GM23338 (cell line): Measurements from ENCODE around the gene RASA3. TPM values are rescaled to one million over a fixed set of nuclear protein-coding genes. Genes with fewer than 3 reads are reported as not detected.

ENCODE experiments used
- ATAC-seq: fragments of 200-7000 bp; cut with Tn5 transposase; 3 replicates; pipeline ENCODE4 v1.9.1; 2020
- DNase-seq: peaks from one replicate; pipeline ENCODE4 v3.0.0-alpha.2; 2015; ENCODE audit warnings: low spot score
- H2AFZ ChIP-seq: fragments of 200-600 bp; sonication (generic); 2 replicates; pipeline ENCODE4 v1.8.0; 2016; ENCODE audit warnings: antibody characterized with exemption, mild to moderate bottlenecking, moderate library complexity
- H3F3A ChIP-seq: fragments of 200-600 bp; sonication (generic); replicated peaks from 2 replicates; pipeline ENCODE4 v1.8.0; 2017; ENCODE audit warnings: antibody characterized with exemption, mixed run types, low read depth
- H3K27ac ChIP-seq: fragments of 200-600 bp; sonication (generic); 2 replicates; pipeline ENCODE4 v1.6.1; 2016; ENCODE audit warnings: low read depth
- H3K27me3 ChIP-seq: fragments of 200-600 bp; sonication (generic); 2 replicates; pipeline ENCODE4 v1.8.0; 2016; ENCODE audit warnings: mild to moderate bottlenecking, mixed run types, moderate library complexity; ENCODE audit not compliant: insufficient read depth
- H3K36me3 ChIP-seq: fragments of 200-600 bp; sonication (generic); 2 replicates; pipeline ENCODE4 v1.8.0; 2016; ENCODE audit warnings: mild to moderate bottlenecking; ENCODE audit not compliant: insufficient read depth
- H3K4me1 ChIP-seq: fragments of 200-600 bp; sonication (generic); 2 replicates; pipeline ENCODE4 v1.8.0; 2016; ENCODE audit warnings: mild to moderate bottlenecking, moderate library complexity; ENCODE audit not compliant: insufficient read depth
- H3K4me2 ChIP-seq: fragments of 200-600 bp; sonication (generic); 2 replicates; pipeline ENCODE4 v1.7.1; 2017; ENCODE audit warnings: mixed run types
- H3K4me3 ChIP-seq: fragments of 200-600 bp; sonication (generic); 2 replicates; pipeline ENCODE4 v1.6.1; 2016; ENCODE audit warnings: mixed run types
- H3K79me2 ChIP-seq: fragments of 200-600 bp; sonication (generic); replicated peaks from 2 replicates; pipeline ENCODE4 v1.8.0; 2017; ENCODE audit warnings: mild to moderate bottlenecking; ENCODE audit not compliant: insufficient read depth
- H3K9me2 ChIP-seq: fragments of 200-600 bp; sonication (generic); 2 replicates; pipeline ENCODE4 v1.8.0; 2017; ENCODE audit not compliant: insufficient read depth
- H4K20me1 ChIP-seq: fragments of 200-600 bp; sonication (generic); replicated peaks from 2 replicates; pipeline ENCODE4 v1.8.0; 2017; ENCODE audit warnings: mild to moderate bottlenecking; ENCODE audit not compliant: insufficient read depth
- H3K27ac Mint-ChIP-seq: 2 replicates; pipeline ENCODE4 v1.8.0; 2020; ENCODE audit warnings: inconsistent platforms, mild to moderate bottlenecking, moderate library complexity, mixed read lengths
- H3K27me3 Mint-ChIP-seq: 3 replicates; pipeline ENCODE4 v1.8.0; 2022; ENCODE audit warnings: low read depth, mild to moderate bottlenecking, moderate library complexity, mixed read lengths, inconsistent platforms; ENCODE audit not compliant: insufficient read depth, poor library complexity
- H3K36me3 Mint-ChIP-seq: 3 replicates; pipeline ENCODE4 v1.8.0; 2021; ENCODE audit warnings: low read depth, mild to moderate bottlenecking, inconsistent platforms, moderate library complexity, mixed read lengths
- H3K4me1 Mint-ChIP-seq: 3 replicates; pipeline ENCODE4 v1.8.0; 2020; ENCODE audit warnings: mild to moderate bottlenecking, inconsistent platforms, mixed read lengths
- H3K4me3 Mint-ChIP-seq: 3 replicates; pipeline ENCODE4 v1.8.0; 2021; ENCODE audit warnings: moderate library complexity, mild to moderate bottlenecking, inconsistent platforms, mixed read lengths
- H3K9me3 Mint-ChIP-seq: 3 replicates; pipeline ENCODE4 v1.8.0; 2020; ENCODE audit warnings: moderate library complexity, mild to moderate bottlenecking, inconsistent platforms, mixed read lengths
- CREB1 ChIP-seq: fragments of 250-450 bp; sonication (Bioruptor Pico); IDR thresholded peaks from 2 replicates; pipeline ENCODE4 v1.5.0; 2020; ENCODE audit warnings: low read depth, mild to moderate bottlenecking, moderate library complexity
- EZH2phosphoT487 ChIP-seq: fragments of 200-600 bp; sonication (generic); IDR thresholded peaks from one replicate; pipeline ENCODE4 v1.8.1; 2018; ENCODE audit warnings: antibody characterized with exemption; ENCODE audit not compliant: unreplicated experiment
- JUNB ChIP-seq: IDR thresholded peaks from one replicate; pipeline ENCODE4 v1.6.1; 2016; ENCODE audit warnings: antibody characterized with exemption; ENCODE audit not compliant: unreplicated experiment
- NANOG ChIP-seq: IDR thresholded peaks from 2 replicates; pipeline ENCODE4 v1.6.1; 2016; ENCODE audit warnings: antibody characterized with exemption, borderline replicate concordance
- ZNF331 ChIP-seq: fragments of 250-450 bp; sonication (Bioruptor Pico); IDR thresholded peaks from 2 replicates; pipeline ENCODE4 v1.5.0; 2020; ENCODE audit warnings: low read depth, mild to moderate bottlenecking, moderate library complexity
- ZNF462 ChIP-seq: fragments of 250-450 bp; sonication (Bioruptor Pico); IDR thresholded peaks from 2 replicates; pipeline ENCODE4 v1.5.0; 2020; ENCODE audit warnings: mild to moderate bottlenecking, moderate library complexity
- polyA plus RNA-seq: library from polyadenylated mRNA; unstranded; fragments of >200 nt; fragmentation: Nextera tagmentation; extraction: Ambion mirVana; gene quantifications from 2 replicates; pipeline ENCODE4 v1.2.1, GENCODE V29; 2016
- total RNA-seq: library from RNA; depleted of rRNA; stranded (reverse); fragments of >200 nt; shearing (Covaris generic); gene quantifications from 2 replicates; pipeline ENCODE4 v1.2.3, GENCODE V29; 2014

The RASA3 gene
- total and polyA plus RNA-seq, 2 experiments from 2014 or later = 11.2 to 20.7 TPM

DNA sequence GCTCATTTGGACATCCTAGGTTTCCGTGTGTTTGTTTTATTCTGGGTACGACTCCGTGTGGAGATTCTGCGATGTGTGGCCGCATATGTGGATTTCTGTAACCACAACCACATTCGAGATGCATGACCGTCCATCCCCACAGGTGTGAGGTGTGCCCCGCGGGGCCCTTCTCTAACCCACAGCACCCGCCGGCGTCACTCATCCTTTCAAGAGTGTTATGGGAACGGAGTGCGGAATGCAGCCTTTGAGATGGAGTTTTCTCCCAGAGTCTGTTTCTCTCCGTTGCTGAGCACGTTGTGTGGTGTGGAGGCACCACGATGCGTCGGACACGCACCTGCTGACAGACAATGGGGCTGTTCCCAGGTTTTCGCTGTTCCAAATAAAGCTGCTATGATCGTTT lies 198.5 kb downstream of the RASA3 start:
- Histone ChIP-seq H4K20me1 (no peaks in the 10 kb centered on the region), H3K4me1 (no peaks in the 10 kb centered on the region), H3K4me2 (no peak overlapping the region), H2AFZ (no peak overlapping the region), H3K27ac (no peak overlapping the region), H3F3A (no peaks in the 10 kb centered on the region), H3K4me3 (no peak overlapping the region), H3K9me2 (no peaks in the 10 kb centered on the region), H3K79me2 (no peaks in the 10 kb centered on the region), H3K27me3 (no peaks in the 10 kb centered on the region), H3K36me3 (no peaks in the 10 kb centered on the region)
- peaks cover 11% of the 10 kb centered on the region for H3K4me1 Mint-ChIP-seq
- H3K36me3 Mint-ChIP-seq = no peaks in the 10 kb centered on the region
- H3K4me3 Mint-ChIP-seq = no peak overlapping the region
- ATAC-seq = no peak
- no peak for DNase-seq
- peaks cover 17% of the 10 kb centered on the region for H3K27me3 Mint-ChIP-seq
- TF ChIP-seq CREB1 = no peak
- no peak for TF ChIP-seq JUNB
- TF ChIP-seq ZNF331 (CRISPR knock-in tag) = no peak
- TF ChIP-seq NANOG = no peak
- no peak for TF ChIP-seq ZNF462 (CRISPR knock-in tag)
- no peak for TF ChIP-seq EZH2phosphoT487
- no peak overlapping the region for H3K27ac Mint-ChIP-seq
- no peaks in the 10 kb centered on the region for H3K9me3 Mint-ChIP-seq

DNA sequence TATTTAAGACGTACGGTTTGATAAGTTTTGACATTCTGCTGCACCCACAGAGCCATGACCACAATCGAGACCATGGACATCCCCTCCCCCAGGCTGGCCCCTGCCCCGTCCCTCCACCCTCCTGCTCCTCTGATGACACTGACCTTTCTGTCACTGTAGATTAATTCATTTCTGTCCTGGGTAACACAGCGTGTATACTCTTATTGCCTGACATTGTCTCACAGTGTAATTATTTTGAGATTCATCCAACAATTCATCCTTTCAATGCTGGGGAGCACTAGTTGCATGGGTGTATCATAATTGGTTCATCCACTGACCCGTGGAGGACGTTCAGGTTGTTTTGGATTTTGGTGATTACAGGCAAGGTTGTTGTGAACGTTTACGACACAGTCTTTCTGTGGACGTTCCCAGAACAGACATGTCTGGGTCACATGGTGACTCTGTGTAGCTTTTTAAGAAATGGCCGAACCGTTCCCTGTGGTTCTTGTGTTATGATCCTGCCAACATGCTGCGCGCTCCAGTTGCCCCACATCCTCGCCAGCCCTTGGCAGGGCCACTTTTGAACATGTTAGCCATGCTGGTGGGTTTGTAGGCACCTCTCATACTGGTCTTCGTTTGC lies 200.5 kb downstream of the RASA3 start:
- H3K4me1 ChIP-seq = no peaks in the 10 kb centered on the region
- TF ChIP-seq NANOG = no peak
- no peak for TF ChIP-seq CREB1
- TF ChIP-seq ZNF462 (CRISPR knock-in tag) = no peak
- ATAC-seq = no peak
- no peak overlapping the region for H3K27ac Mint-ChIP-seq
- H3K4me1 Mint-ChIP-seq = peaks cover 8% of the 10 kb centered on the region
- H3K4me3 Mint-ChIP-seq = no peak overlapping the region
- no peaks in the 10 kb centered on the region for H3K9me3 Mint-ChIP-seq
- no peak overlapping the region for H2AFZ ChIP-seq
- no peak overlapping the region for H3K27ac ChIP-seq
- no peaks in the 10 kb centered on the region for H4K20me1 ChIP-seq
- no peaks in the 10 kb centered on the region for H3F3A ChIP-seq
- H3K9me2 ChIP-seq = no peaks in the 10 kb centered on the region
- H3K4me3 ChIP-seq = no peak overlapping the region
- no peaks in the 10 kb centered on the region for H3K36me3 Mint-ChIP-seq
- H3K79me2 ChIP-seq = no peaks in the 10 kb centered on the region
- no peak overlapping the region for H3K4me2 ChIP-seq
- peaks cover 14% of the 10 kb centered on the region for H3K27me3 Mint-ChIP-seq
- H3K36me3 ChIP-seq = no peaks in the 10 kb centered on the region
- DNase-seq = no peak
- no peaks in the 10 kb centered on the region for H3K27me3 ChIP-seq
